Measurements from ENCODE around the gene ATAT1. TPM values are rescaled to one million over a fixed set of nuclear protein-coding genes. Genes with fewer than 3 reads are reported as not detected.
A peak's percentile ranks its signal among the peaks of the same experiment; 100 is the strongest.

ATAT1 gene
- total and polyA plus RNA-seq, 2 of the 13 experiments (the other 11 are each of a cell fraction or from before 2014, with no cell fraction given): 9.2 to 23.6 TPM

DNA sequence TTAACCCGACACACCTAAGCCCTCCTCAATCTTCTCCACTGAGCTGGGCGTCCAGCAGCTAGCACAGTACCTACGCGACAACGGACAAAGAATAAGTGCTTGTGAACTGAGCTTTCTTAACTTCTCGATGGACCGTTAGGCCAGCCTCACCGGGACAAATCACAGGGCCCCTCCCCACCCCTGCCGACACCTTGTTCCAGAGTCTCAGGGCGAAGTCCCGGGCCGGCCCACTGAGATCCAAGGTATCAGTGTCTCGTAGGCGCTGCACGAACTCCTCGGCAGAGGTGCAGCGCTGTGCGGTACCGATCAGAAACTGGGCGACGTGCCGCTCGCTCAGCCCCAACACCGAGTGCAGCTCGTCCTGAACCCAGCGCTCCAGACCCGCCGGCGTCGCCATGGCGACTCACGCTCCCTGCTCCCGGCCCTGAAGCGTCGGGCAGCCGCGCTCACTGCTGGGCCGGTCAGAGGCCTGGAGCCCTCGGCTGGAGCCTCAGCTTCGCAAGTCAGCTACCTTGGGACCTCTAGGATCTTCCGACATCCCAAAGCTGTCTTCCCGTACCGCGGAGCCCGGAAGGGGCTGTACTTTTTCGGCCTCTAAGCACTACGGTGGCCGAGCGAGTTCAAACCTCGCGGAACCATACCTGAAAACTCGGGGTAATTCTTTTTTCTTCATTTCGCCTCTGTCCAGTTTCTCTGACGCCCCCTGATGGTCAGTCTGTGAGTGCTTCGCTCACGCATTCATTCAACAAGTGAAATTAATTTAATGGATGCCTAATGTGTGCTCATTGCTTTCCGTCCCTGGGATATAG lies 46.0 kb downstream of the ATAT1 start, which contains the start of gene DHX16 (continued):
- TF ChIP-seq ZNF280D (CRISPR knock-in tag; IDR thresholded peaks at IDR 0.05) (peak; percentile 86; the same call in 1 of the 2 replicates), KLF13 (CRISPR knock-in tag; IDR thresholded peaks at IDR 0.05) (no peak), ATRX (CRISPR knock-in tag; IDR thresholded peaks at IDR 0.05; ENCODE audit: borderline replicate concordance) (no peak), FOXP1 (IDR thresholded peaks at IDR 0.05) (no peak), FOXP1 (CRISPR knock-in tag; IDR thresholded peaks at IDR 0.05) (peak; percentile 31), ZSCAN9 (CRISPR knock-in tag; IDR thresholded peaks at IDR 0.05; ENCODE audit: borderline replicate concordance) (0 out of 2 replicates have a peak, but pooled peaks have one; percentile 67), ZNF337 (CRISPR knock-in tag; IDR thresholded peaks at IDR 0.05; ENCODE audit: borderline replicate concordance, low read depth) (0 out of 2 replicates have a peak, but pooled peaks have one; percentile 55), RFX1 (IDR thresholded peaks at IDR 0.05) (peak; percentile 94), LCORL (IDR thresholded peaks at IDR 0.05) (no peak), LCORL (CRISPR knock-in tag; IDR thresholded peaks at IDR 0.05) (peak; percentile 74; the same call in 1 of the 2 replicates), MED1 (CRISPR knock-in tag; IDR thresholded peaks at IDR 0.05) (peak; percentile 79), ZNF792 (CRISPR knock-in tag; IDR thresholded peaks at IDR 0.05) (peak; percentile 56), ZC3H13 (CRISPR knock-in tag; IDR thresholded peaks at IDR 0.05) (peak; percentile 72; the same call in 1 of the 2 replicates), GATAD2A (CRISPR knock-in tag; IDR thresholded peaks at IDR 0.05) (peak; percentile 73), KMT2A (CRISPR knock-in tag; IDR thresholded peaks at IDR 0.05) (peak; percentile 94; the same call in 1 of the 2 replicates), PRMT3 (CRISPR knock-in tag; IDR thresholded peaks at IDR 0.05; ENCODE audit: borderline replicate concordance, low read depth) (no peak), MAFK (conservative IDR thresholded peaks at IDR 0.05 in 1 of 2, IDR thresholded peaks at IDR 0.05 in 1 of 2; ENCODE audit: low read length in 2 of 2) (no peak; a peak in 1 of 4 replicates), JUNB (CRISPR knock-in tag; IDR thresholded peaks at IDR 0.05; ENCODE audit: borderline replicate concordance) (no peak), ZBTB7A (CRISPR knock-in tag; IDR thresholded peaks at IDR 0.05) (no peak; the same call in 1 of the 2 replicates), KAT8 (CRISPR knock-in tag; IDR thresholded peaks at IDR 0.05) (peak; percentile 98), ZSCAN30 (CRISPR knock-in tag; IDR thresholded peaks at IDR 0.05) (no peak), ZNF556 (CRISPR knock-in tag; IDR thresholded peaks at IDR 0.05; ENCODE audit: borderline replicate concordance) (peak; percentile 52; the same call in 1 of the 2 replicates)
- TF ChIP-seq, protein P1, sequence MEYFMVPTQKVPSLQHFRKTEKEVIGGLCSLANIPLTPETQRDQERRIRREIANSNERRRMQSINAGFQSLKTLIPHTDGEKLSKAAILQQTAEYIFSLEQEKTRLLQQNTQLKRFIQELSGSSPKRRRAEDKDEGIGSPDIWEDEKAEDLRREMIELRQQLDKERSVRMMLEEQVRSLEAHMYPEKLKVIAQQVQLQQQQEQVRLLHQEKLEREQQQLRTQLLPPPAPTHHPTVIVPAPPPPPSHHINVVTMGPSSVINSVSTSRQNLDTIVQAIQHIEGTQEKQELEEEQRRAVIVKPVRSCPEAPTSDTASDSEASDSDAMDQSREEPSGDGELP (IDR thresholded peaks at IDR 0.05; ENCODE audit: borderline replicate concordance, low read depth): no peak
- TF ChIP-seq, protein P2, sequence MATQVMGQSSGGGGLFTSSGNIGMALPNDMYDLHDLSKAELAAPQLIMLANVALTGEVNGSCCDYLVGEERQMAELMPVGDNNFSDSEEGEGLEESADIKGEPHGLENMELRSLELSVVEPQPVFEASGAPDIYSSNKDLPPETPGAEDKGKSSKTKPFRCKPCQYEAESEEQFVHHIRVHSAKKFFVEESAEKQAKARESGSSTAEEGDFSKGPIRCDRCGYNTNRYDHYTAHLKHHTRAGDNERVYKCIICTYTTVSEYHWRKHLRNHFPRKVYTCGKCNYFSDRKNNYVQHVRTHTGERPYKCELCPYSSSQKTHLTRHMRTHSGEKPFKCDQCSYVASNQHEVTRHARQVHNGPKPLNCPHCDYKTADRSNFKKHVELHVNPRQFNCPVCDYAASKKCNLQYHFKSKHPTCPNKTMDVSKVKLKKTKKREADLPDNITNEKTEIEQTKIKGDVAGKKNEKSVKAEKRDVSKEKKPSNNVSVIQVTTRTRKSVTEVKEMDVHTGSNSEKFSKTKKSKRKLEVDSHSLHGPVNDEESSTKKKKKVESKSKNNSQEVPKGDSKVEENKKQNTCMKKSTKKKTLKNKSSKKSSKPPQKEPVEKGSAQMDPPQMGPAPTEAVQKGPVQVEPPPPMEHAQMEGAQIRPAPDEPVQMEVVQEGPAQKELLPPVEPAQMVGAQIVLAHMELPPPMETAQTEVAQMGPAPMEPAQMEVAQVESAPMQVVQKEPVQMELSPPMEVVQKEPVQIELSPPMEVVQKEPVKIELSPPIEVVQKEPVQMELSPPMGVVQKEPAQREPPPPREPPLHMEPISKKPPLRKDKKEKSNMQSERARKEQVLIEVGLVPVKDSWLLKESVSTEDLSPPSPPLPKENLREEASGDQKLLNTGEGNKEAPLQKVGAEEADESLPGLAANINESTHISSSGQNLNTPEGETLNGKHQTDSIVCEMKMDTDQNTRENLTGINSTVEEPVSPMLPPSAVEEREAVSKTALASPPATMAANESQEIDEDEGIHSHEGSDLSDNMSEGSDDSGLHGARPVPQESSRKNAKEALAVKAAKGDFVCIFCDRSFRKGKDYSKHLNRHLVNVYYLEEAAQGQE (IDR thresholded peaks at IDR 0.05; ENCODE audit: borderline replicate concordance in 1 of 2, low read depth in 1 of 2, low read length in 2 of 2): peak in 1 of 2 experiments; percentile 76; a peak in 1 of 4 replicates
